Brain microvascular endothelial cell (primary cell): ENCODE results near the gene LMLN.
"Not testable (repeated sequence)": the region's sequence is repeated elsewhere in the genome, so short reads cannot be mapped to it uniquely, and the experiment has no call there.

ENCODE experiments used
- DNase-seq: peaks from one replicate; pipeline ENCODE4 v3.0.0-alpha.2; 2020
- H3K27ac ChIP-seq: fragments of 250-450 bp; sonication (Bioruptor Pico); 2 replicates; pipeline ENCODE4 v1.5.1; 2020; ENCODE audit warnings: mild to moderate bottlenecking, moderate library complexity
- H3K27me3 ChIP-seq: fragments of 250-450 bp; sonication (Bioruptor Pico); replicated peaks from 2 replicates; pipeline ENCODE4 v1.5.1; 2020; ENCODE audit warnings: mild to moderate bottlenecking
- H3K36me3 ChIP-seq: fragments of 250-450 bp; sonication (Bioruptor Pico); replicated peaks from 2 replicates; pipeline ENCODE4 v1.5.1; 2020; ENCODE audit warnings: mild to moderate bottlenecking
- H3K4me3 ChIP-seq: 2 replicates; pipeline ENCODE4 v1.5.1; 2011; ENCODE audit warnings: low read depth, mild to moderate bottlenecking, control low read depth, low read length, moderate library complexity
- CTCF ChIP-seq: IDR thresholded peaks from 2 replicates; pipeline ENCODE4 v1.5.1; 2011; ENCODE audit warnings: low read depth, mild to moderate bottlenecking, moderate library complexity, low read length, control low read depth, inconsistent platforms; ENCODE audit errors: missing control alignments
- in situ Hi-C: cut with HindIII; loops from 2 replicates; pipeline ENCODE4 v1.10.0; 2017; ENCODE audit warnings: low sequenced_read_pairs, low pct_ligation_motif_present

Gene LMLN

GRCh38 chr3:197961582-197961945 is 1.5 kb downstream of the LMLN start:
- H3K36me3 ChIP-seq = peaks cover 3% of the 10 kb centered on the region
- TF ChIP-seq CTCF = no peak
- no peak overlapping the region for H3K4me3 ChIP-seq
- no peak overlapping the region for H3K27ac ChIP-seq
- no peaks in the 10 kb centered on the region for H3K27me3 ChIP-seq
- in situ Hi-C loops = no loop called here
- no peak for DNase-seq

- Histone ChIP-seq H3K36me3 (no peaks in the 10 kb centered on the region), H3K27me3 (no peaks in the 10 kb centered on the region), H3K4me3 (no peak overlapping the region), H3K27ac (no peak overlapping the region)
- in situ Hi-C loops = no loop called here
- TF ChIP-seq CTCF = no peak
- DNase-seq = no peak
These were observed 3.1 kb downstream of the LMLN start for GRCh38 chr3:197963019-197963637.

GRCh38 chr3:197967337-197967989 is 7.4 kb downstream of the LMLN start:
- H3K36me3 ChIP-seq, DNase-seq, H3K27ac ChIP-seq, H3K27me3 ChIP-seq, H3K4me3 ChIP-seq, in situ Hi-C loops: not testable (repeated sequence)

GRCh38 chr3:197970588-197970987 is 10.6 kb downstream of the LMLN start:
- Histone ChIP-seq H3K27me3 (no peaks in the 10 kb centered on the region), H3K36me3 (no peaks in the 10 kb centered on the region), H3K4me3 (no peak overlapping the region), H3K27ac (no peak overlapping the region)
- no peak for TF ChIP-seq CTCF
- no peak for DNase-seq
- in situ Hi-C loops = no loop called here

GRCh38 chr3:197974016-197974415 is 14.0 kb downstream of the LMLN start:
- no peaks in the 10 kb centered on the region for H3K36me3 ChIP-seq
- no peak for TF ChIP-seq CTCF
- no peaks in the 10 kb centered on the region for H3K27me3 ChIP-seq
- no peak overlapping the region for H3K4me3 ChIP-seq
- DNase-seq = no peak
- no peak overlapping the region for H3K27ac ChIP-seq
- in situ Hi-C loops = no loop called here

GRCh38 chr3:197975311-197975710 is 15.3 kb downstream of the LMLN start:
- TF ChIP-seq CTCF = no peak
- no peak overlapping the region for H3K4me3 ChIP-seq
- H3K27ac ChIP-seq = no peak overlapping the region
- no peaks in the 10 kb centered on the region for H3K27me3 ChIP-seq
- in situ Hi-C loops = no loop called here
- no peaks in the 10 kb centered on the region for H3K36me3 ChIP-seq
- DNase-seq = no peak
